Astrocyte (in vitro differentiated cells and primary cell): ENCODE results near the gene GLRA3. TPM values are rescaled to one million over a fixed set of nuclear protein-coding genes. Genes with fewer than 3 reads are reported as not detected.

Experiments
- DNase-seq: peaks from one replicate; pipeline ENCODE4 v3.0.0-alpha.2; 2010; ENCODE audit warnings: low read depth
- FAIRE-seq: peaks from 2 replicates; lab custom pipeline; 2011; peaks lifted over from hg19 to GRCh38; lab: Jason Lieb, UNC
- H2AFZ ChIP-seq: 2 replicates; pipeline ENCODE4 v1.6.0; 2012; ENCODE audit warnings: low read depth, low read length, inconsistent platforms
- H3K27ac ChIP-seq: 2 replicates; pipeline ENCODE4 v1.5.1; 2011; ENCODE audit warnings: low read depth, low read length, inconsistent platforms
- H3K27me3 ChIP-seq: 2 replicates; pipeline ENCODE4 v1.6.0; 2011; ENCODE audit warnings: low read length, inconsistent platforms; ENCODE audit not compliant: insufficient read depth
- H3K36me3 ChIP-seq: 2 replicates; pipeline ENCODE4 v1.5.1; 2011; ENCODE audit warnings: low read length, inconsistent platforms; ENCODE audit not compliant: insufficient read depth
- H3K4me1 ChIP-seq: 2 replicates; pipeline ENCODE4 v1.5.1; 2011; ENCODE audit warnings: low read length, inconsistent platforms; ENCODE audit not compliant: insufficient read depth
- H3K4me2 ChIP-seq: 2 replicates; pipeline ENCODE4 v1.6.0; 2012; ENCODE audit warnings: low read length, inconsistent platforms
- H3K4me3 ChIP-seq: 2 replicates; pipeline ENCODE4 v1.5.1; 2011; ENCODE audit warnings: low read depth, mild to moderate bottlenecking, low read length, inconsistent platforms; ENCODE audit not compliant: insufficient read depth
- H3K79me2 ChIP-seq: 2 replicates; pipeline ENCODE4 v1.6.0; 2012; ENCODE audit warnings: mild to moderate bottlenecking, low read length, inconsistent platforms; ENCODE audit not compliant: insufficient read depth
- H3K9ac ChIP-seq: 2 replicates; pipeline ENCODE4 v1.6.0; 2012; ENCODE audit warnings: mild to moderate bottlenecking, low read length, inconsistent platforms
- H3K9me3 ChIP-seq: 2 replicates; pipeline ENCODE4 v1.5.1; 2012; ENCODE audit warnings: low read depth, mild to moderate bottlenecking, low read length, inconsistent platforms; ENCODE audit not compliant: insufficient read depth
- H4K20me1 ChIP-seq: 2 replicates; pipeline ENCODE4 v1.6.0; 2012; ENCODE audit warnings: low read length, inconsistent platforms; ENCODE audit not compliant: insufficient read depth
- H3K27ac Mint-ChIP-seq: one replicate; pipeline ENCODE4 v1.8.0; 2021; ENCODE audit warnings: mild to moderate bottlenecking, mixed read lengths; ENCODE audit not compliant: unreplicated experiment
- H3K27me3 Mint-ChIP-seq: one replicate; pipeline ENCODE4 v1.8.0; 2021; ENCODE audit warnings: low read depth, mixed read lengths; ENCODE audit not compliant: unreplicated experiment
- H3K36me3 Mint-ChIP-seq: one replicate; pipeline ENCODE4 v1.8.0; 2021; ENCODE audit warnings: low read depth, mixed read lengths; ENCODE audit not compliant: unreplicated experiment
- H3K4me1 Mint-ChIP-seq: one replicate; pipeline ENCODE4 v1.8.0; 2021; ENCODE audit warnings: low read depth, mixed read lengths; ENCODE audit not compliant: unreplicated experiment
- H3K4me3 Mint-ChIP-seq: one replicate; pipeline ENCODE4 v1.8.0; 2021; ENCODE audit warnings: mild to moderate bottlenecking, moderate library complexity, mixed read lengths; ENCODE audit not compliant: unreplicated experiment
- H3K9me3 Mint-ChIP-seq: one replicate; pipeline ENCODE4 v1.8.0; 2021; ENCODE audit warnings: mild to moderate bottlenecking, mixed read lengths; ENCODE audit not compliant: unreplicated experiment
- EZH2 ChIP-seq: IDR thresholded peaks from 2 replicates; pipeline ENCODE4 v1.6.1; 2012; ENCODE audit warnings: mild to moderate bottlenecking, low read length, inconsistent platforms; ENCODE audit not compliant: insufficient read depth
- total RNA-seq: library from RNA; stranded (reverse); gene quantifications from 2 replicates; pipeline ENCODE4 v1.2.1, GENCODE V29; 2021
- TF ChIP-seq, protein P1 (sequence below): IDR thresholded peaks from 2 replicates; pipeline ENCODE4 v1.5.1; 2011; ENCODE audit warnings: low read depth, mild to moderate bottlenecking, inconsistent platforms, low read length, moderate library complexity; ENCODE audit not compliant: insufficient read depth

Gene GLRA3
- total RNA-seq, 1 donor from 2014 or later: not detected

DNA sequence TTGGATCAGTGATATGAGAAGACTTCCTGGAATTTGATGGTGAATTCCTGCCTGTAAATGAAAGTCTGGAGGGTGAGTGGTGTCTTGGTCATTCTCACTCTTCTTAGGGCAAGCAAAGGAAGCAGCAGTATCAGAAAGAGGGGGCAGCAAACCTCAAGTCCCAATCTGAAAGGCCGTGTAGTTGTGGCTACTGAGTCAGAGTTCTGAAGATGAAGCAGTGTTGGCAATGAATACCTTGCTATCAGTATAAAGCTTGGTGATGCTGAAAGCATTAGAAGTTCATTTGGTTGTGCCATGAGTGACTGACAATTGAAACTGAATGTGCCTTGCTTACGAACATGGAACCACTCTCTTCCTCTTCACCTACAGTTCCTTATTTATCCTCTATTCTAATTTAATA, 35.0 kb upstream of the GLRA3 start:
- Histone ChIP-seq H4K20me1 (no peaks in the 10 kb centered on the region), H3K4me3 (no peak overlapping the region), H3K9me3 (peaks cover 3% of the 10 kb centered on the region), H3K36me3 (no peaks in the 10 kb centered on the region), H2AFZ (no peak overlapping the region), H3K4me1 (no peaks in the 10 kb centered on the region), H3K9ac (no peak overlapping the region), H3K27ac (no peak overlapping the region), H3K27me3 (no peaks in the 10 kb centered on the region), H3K79me2 (no peaks in the 10 kb centered on the region), H3K4me2 (no peak overlapping the region)
- H3K9me3 Mint-ChIP-seq: peaks cover 13% of the 10 kb centered on the region
- TF ChIP-seq, protein P1, sequence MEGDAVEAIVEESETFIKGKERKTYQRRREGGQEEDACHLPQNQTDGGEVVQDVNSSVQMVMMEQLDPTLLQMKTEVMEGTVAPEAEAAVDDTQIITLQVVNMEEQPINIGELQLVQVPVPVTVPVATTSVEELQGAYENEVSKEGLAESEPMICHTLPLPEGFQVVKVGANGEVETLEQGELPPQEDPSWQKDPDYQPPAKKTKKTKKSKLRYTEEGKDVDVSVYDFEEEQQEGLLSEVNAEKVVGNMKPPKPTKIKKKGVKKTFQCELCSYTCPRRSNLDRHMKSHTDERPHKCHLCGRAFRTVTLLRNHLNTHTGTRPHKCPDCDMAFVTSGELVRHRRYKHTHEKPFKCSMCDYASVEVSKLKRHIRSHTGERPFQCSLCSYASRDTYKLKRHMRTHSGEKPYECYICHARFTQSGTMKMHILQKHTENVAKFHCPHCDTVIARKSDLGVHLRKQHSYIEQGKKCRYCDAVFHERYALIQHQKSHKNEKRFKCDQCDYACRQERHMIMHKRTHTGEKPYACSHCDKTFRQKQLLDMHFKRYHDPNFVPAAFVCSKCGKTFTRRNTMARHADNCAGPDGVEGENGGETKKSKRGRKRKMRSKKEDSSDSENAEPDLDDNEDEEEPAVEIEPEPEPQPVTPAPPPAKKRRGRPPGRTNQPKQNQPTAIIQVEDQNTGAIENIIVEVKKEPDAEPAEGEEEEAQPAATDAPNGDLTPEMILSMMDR: no peak
- no peak for TF ChIP-seq EZH2
- FAIRE-seq (no peak), DNase-seq (no peak)
- H3K27ac Mint-ChIP-seq: no peak overlapping the region
- H3K36me3 Mint-ChIP-seq: no peaks in the 10 kb centered on the region
- no peak overlapping the region for H3K4me3 Mint-ChIP-seq
- H3K27me3 Mint-ChIP-seq: no peaks in the 10 kb centered on the region
- H3K4me1 Mint-ChIP-seq: peaks cover 5% of the 10 kb centered on the region

DNA sequence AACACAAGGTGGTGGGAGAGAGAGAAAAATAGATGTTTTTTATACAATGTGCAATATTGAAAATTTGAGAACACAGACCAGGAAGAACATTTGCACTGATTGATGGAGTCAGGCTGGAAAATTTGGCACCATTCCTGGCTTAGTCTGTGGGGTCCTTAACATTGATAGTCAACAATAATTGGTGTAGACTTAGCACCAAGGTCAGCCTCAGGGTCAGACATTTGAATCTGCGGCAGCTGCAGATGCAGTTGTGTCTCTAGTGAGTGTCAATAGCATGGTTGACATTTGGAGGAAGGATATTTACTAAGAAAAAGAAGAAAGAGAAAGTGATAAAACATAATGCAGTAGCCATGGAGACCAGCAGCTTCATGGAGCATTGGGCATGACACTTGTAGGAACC, 31.5 kb upstream of the GLRA3 start:
- H3K4me2 ChIP-seq: no peak overlapping the region
- no peak overlapping the region for H3K27ac Mint-ChIP-seq
- peaks cover under 1% of the 10 kb centered on the region for H3K4me1 Mint-ChIP-seq
- no peaks in the 10 kb centered on the region for H3K9me3 ChIP-seq
- H3K4me3 ChIP-seq: no peak overlapping the region
- no peak overlapping the region for H3K27ac ChIP-seq
- no peaks in the 10 kb centered on the region for H3K36me3 ChIP-seq
- no peaks in the 10 kb centered on the region for H4K20me1 ChIP-seq
- FAIRE-seq (no peak), DNase-seq (no peak)
- H3K4me3 Mint-ChIP-seq: no peak overlapping the region
- no peaks in the 10 kb centered on the region for H3K79me2 ChIP-seq
- no peaks in the 10 kb centered on the region for H3K36me3 Mint-ChIP-seq
- H3K4me1 ChIP-seq: no peaks in the 10 kb centered on the region
- H3K27me3 ChIP-seq: no peaks in the 10 kb centered on the region
- TF ChIP-seq, protein P1: no peak
- no peak for TF ChIP-seq EZH2
- peaks cover 2% of the 10 kb centered on the region for H3K9me3 Mint-ChIP-seq
- H3K9ac ChIP-seq: no peak overlapping the region
- no peak overlapping the region for H2AFZ ChIP-seq
- no peaks in the 10 kb centered on the region for H3K27me3 Mint-ChIP-seq

DNA sequence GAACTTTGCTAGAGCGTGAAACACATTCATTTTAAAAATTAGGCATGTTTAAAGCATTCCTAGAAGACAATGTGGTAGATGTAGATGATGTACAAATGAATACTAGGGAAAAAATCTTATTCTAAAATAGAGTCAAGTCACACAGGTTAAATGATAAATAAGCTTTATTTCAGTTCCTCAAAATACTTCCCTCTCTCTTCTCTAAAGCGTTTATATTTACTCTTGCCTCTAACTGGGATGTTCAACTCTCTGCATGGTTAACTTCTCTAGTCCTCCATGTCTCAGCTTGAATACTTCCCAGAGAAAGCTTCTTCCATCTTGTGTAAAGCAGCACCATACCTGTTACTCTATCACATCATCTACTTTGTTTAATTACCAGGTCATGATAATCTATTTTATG, 30.9 kb upstream of the GLRA3 start:
- Mint-ChIP-seq H3K27me3 (no peaks in the 10 kb centered on the region), H3K9me3 (peaks cover 1% of the 10 kb centered on the region), H3K4me3 (no peak overlapping the region), H3K27ac (no peak overlapping the region), H3K4me1 (no peaks in the 10 kb centered on the region), H3K36me3 (no peaks in the 10 kb centered on the region)
- FAIRE-seq (no peak), DNase-seq (no peak)
- Histone ChIP-seq H4K20me1 (no peaks in the 10 kb centered on the region), H3K36me3 (no peaks in the 10 kb centered on the region), H3K4me2 (no peak overlapping the region), H3K9me3 (no peaks in the 10 kb centered on the region), H2AFZ (no peak overlapping the region), H3K27me3 (no peaks in the 10 kb centered on the region), H3K9ac (no peak overlapping the region), H3K4me3 (no peak overlapping the region), H3K4me1 (no peaks in the 10 kb centered on the region), H3K79me2 (no peaks in the 10 kb centered on the region), H3K27ac (no peak overlapping the region)
- TF ChIP-seq, protein P1: no peak
- TF ChIP-seq EZH2: no peak
